B cell (primary cell): ENCODE results near the gene USP7.

Source experiments
- CTCF ChIP-seq: fragments of 200-600 bp; IDR thresholded peaks from one replicate; pipeline ENCODE4 v1.8.0; 2022; ENCODE audit warnings: antibody characterized with exemption, mild to moderate bottlenecking
- EZH2 ChIP-seq: IDR thresholded peaks from 2 replicates; pipeline ENCODE4 v1.6.1; 2012; ENCODE audit warnings: borderline replicate concordance, low read depth, mild to moderate bottlenecking, moderate library complexity, low read length; ENCODE audit not compliant: insufficient read depth, poor library complexity, severe bottlenecking

GRCh38 chr16:8886593-8887430, 76.9 kb downstream of the USP7 start:
- TF ChIP-seq CTCF: no peak
- TF ChIP-seq EZH2: no peak
